Measurements from ENCODE around the gene NOP10. TPM values are rescaled to one million over a fixed set of nuclear protein-coding genes. Genes with fewer than 3 reads are reported as not detected.

NOP10 gene
- total RNA-seq, 6 donors from 2014 or later: 75.4 to 177 (median 104) TPM

GRCh38 chr15:34311563-34311962, 31.4 kb downstream of the NOP10 start:
- Histone ChIP-seq H3K9me3 (no peaks in the 10 kb centered on the region), H3K27ac (no peak overlapping the region), H3K4me1 (peaks cover 0 to 4% (median 3%) of the 10 kb centered on the region in 4 donors), H3K27me3 (no peaks in the 10 kb centered on the region), H3K36me3 (peaks cover 0 to 4% (median 0%) of the 10 kb centered on the region in 4 donors), H3K4me3 (no peak overlapping the region)
- TF ChIP-seq CTCF (IDR thresholded peaks at IDR 0.05): no peak
- 79 to 96% methylated on average over 1 of the region's 1 CpG for WGBS, 2 donors
- DNase-seq (no peak), ATAC-seq (ENCODE audit: low FRiP score in 2 of 2) (no peak)

GRCh38 chr15:34304613-34305012, 38.3 kb downstream of the NOP10 start:
- ATAC-seq (ENCODE audit: low FRiP score in 2 of 2): no peak
- no peaks in the 10 kb centered on the region for H3K9me3 ChIP-seq
- TF ChIP-seq POLR2A (IDR thresholded peaks at IDR 0.05) (no peak), POLR2AphosphoS5 (IDR thresholded peaks at IDR 0.05) (no peak), EP300 (IDR thresholded peaks at IDR 0.05) (no peak), CTCF (IDR thresholded peaks at IDR 0.05) (no peak)

DNA sequence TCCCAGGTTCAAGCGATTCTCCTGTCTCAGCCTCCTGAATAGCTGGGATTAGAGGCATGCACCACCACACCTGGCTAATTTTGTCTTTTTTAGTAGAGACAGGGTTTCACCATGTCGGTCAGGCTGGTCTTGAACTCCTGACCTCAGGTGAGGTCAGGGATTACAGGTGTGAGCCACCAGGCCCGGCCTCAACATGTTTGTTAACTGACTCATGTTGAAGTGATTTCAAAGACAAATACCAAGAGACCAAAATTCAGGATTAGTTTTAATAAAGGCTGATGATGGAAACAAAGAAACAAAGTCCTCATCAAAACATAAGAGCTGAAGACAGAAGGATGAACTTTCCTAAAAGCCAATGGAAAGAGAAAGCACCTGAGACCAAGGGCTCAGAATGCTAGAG, 41.9 kb downstream of the NOP10 start:
- Histone ChIP-seq H3K4me1 (peaks cover 0 to 5% (median 3%) of the 10 kb centered on the region in 4 donors), H3K9me3 (no peaks in the 10 kb centered on the region), H3K4me3 (no peak overlapping the region), H3K27ac (no peak overlapping the region), H3K36me3 (no peaks in the 10 kb centered on the region), H3K27me3 (no peaks in the 10 kb centered on the region)
- DNase-seq (no peak), ATAC-seq (ENCODE audit: low FRiP score in 2 of 2) (no peak)
- 84 to 97% methylated on average over 3 of the region's 3 CpGs for WGBS, 2 donors
- TF ChIP-seq EP300 (IDR thresholded peaks at IDR 0.05): no peak
- no peak for TF ChIP-seq POLR2A (IDR thresholded peaks at IDR 0.05)

More at GRCh38 chr15:34304613-34305012, 38.3 kb downstream of the NOP10 start:
- Histone ChIP-seq H3K4me1 (peaks cover 0 to 3% (median 0%) of the 10 kb centered on the region in 4 donors), H3K27ac (no peak overlapping the region), H3K36me3 (peaks cover 0 to 4% (median 0%) of the 10 kb centered on the region in 4 donors), H3K4me3 (no peak overlapping the region), H3K27me3 (no peaks in the 10 kb centered on the region)
- no peak for DNase-seq

DNA sequence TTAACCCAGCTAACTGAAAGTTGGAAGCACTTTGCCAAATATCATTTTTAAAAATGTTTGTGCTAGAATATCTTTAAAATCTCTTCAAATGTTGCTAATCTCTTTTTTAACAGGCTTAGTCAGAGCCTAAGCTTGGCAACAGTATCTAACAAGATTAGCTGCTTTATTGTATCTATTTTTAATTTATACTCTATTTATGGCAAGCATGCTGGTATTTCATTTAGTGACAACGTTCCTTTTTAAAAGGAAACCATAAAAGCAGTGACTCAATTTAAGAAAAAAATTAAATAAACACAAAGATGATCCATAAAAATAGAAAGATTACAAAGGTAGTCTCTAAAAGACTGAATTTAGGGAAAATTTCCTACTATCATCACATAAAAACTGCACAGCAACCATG, 45.9 kb downstream of the NOP10 start:
- no peaks in the 10 kb centered on the region for H3K9me3 ChIP-seq
- no peak overlapping the region for H3K4me3 ChIP-seq
- TF ChIP-seq POLR2AphosphoS5 (IDR thresholded peaks at IDR 0.05) (no peak), CTCF (IDR thresholded peaks at IDR 0.05) (no peak), POLR2A (IDR thresholded peaks at IDR 0.05) (no peak), EP300 (IDR thresholded peaks at IDR 0.05) (no peak)
- DNase-seq: no peak
- peaks cover 0 to 6% (median 0%) of the 10 kb centered on the region in 4 donors for H3K36me3 ChIP-seq
- H3K27ac ChIP-seq: no peak overlapping the region
- no peak for ATAC-seq (ENCODE audit: low FRiP score in 2 of 2)
- 24 to 27% methylated on average over 1 of the region's 1 CpG for WGBS, 2 donors
- H3K27me3 ChIP-seq: no peaks in the 10 kb centered on the region
- peaks cover 0 to 5% (median 1%) of the 10 kb centered on the region in 4 donors for H3K4me1 ChIP-seq

DNA sequence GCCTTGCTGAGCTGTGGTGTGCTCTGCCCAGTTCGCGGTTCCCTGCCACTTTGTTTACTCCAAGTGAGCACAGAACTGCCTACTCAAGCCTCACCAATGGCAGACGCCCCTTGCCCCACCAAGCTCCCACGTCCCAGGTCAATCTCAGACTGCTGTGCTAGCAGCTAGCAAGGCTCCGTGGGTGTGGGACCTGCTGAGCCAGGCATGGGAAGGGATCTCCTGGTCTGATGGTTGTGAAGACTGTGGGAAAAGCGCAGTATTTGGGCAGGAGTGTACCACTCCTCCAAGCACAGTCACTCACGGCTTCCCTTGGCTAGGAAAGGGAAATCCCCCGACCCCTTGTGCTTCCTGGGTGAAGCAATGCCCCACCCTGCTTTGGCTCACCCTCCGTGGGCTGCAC, 50.3 kb downstream of the NOP10 start:
- Histone ChIP-seq H3K4me1 (peaks cover 0 to 5% (median 1%) of the 10 kb centered on the region in 4 donors), H3K36me3 (peaks cover 0 to 6% (median 0%) of the 10 kb centered on the region in 4 donors), H3K9me3 (no peaks in the 10 kb centered on the region), H3K4me3 (no peak overlapping the region), H3K27me3 (no peaks in the 10 kb centered on the region), H3K27ac (no peak overlapping the region)
- DNase-seq: no peak
- TF ChIP-seq CTCF (IDR thresholded peaks at IDR 0.05): no peak
- TF ChIP-seq POLR2A (IDR thresholded peaks at IDR 0.05): no peak
- TF ChIP-seq EP300 (IDR thresholded peaks at IDR 0.05): no peak
- 95 to 96% methylated on average over 4 to 9 of the region's 9 CpGs for WGBS, 2 donors
- ATAC-seq (ENCODE audit: low FRiP score in 2 of 2): no peak

Small RNAs within 50 kb of the gene (small RNA-seq; reads per million reads assigned to genes)
- gene MIR1233-1: 0 reads per million in 4 donors
- gene RF00019: 0 reads per million in 4 donors

Other genes starting within 250 kb of the NOP10 start
- gene EMC7, start 241.3 kb downstream of the NOP10 start, total RNA-seq: 10 to 100 TPM in 5 of 6 donors, 1 to 10 TPM in 1; 9.3 to 71.9 (median 46.0) TPM
- gene PGBD4, start 241.1 kb downstream of the NOP10 start, total RNA-seq: 1 to 10 TPM in 4 of 6 donors, under 1 TPM in 2; 0.55 to 5.2 (median 1.2) TPM
- gene KATNBL1, start 133.0 kb downstream of the NOP10 start, total RNA-seq: 10 to 100 TPM; 26.5 to 71.2 (median 55.2) TPM
- 100 to 1,000 TPM in 3 of 6 donors, 10 to 100 TPM in 3; 41.9 to 147 (median 99.5) TPM for gene EMC4, start 118.1 kb downstream of the NOP10 start, total RNA-seq
- 10 to 100 TPM; 35.3 to 68.1 (median 50.4) TPM for gene SLC12A6, start 5.4 kb downstream of the NOP10 start, total RNA-seq
- gene NUTM1, start 179 bp upstream of the NOP10 start, total RNA-seq: not detected
- 10 to 100 TPM; 16.3 to 39.0 (median 23.9) TPM for gene LPCAT4, start 24.1 kb upstream of the NOP10 start, total RNA-seq
- 100 to 1,000 TPM in 1 of 6 donors, 10 to 100 TPM in 5; 28.1 to 172 (median 70.4) TPM for gene GOLGA8A, start 94.7 kb upstream of the NOP10 start, total RNA-seq
- gene GOLGA8B, start 240.5 kb upstream of the NOP10 start, total RNA-seq: 100 to 1,000 TPM in 3 of 6 donors, 10 to 100 TPM in 3; 29.8 to 788 (median 115) TPM

Data from upper lobe of left lung (tissue), 6 donors.